ENCODE data around the gene UBAP1. TPM values are rescaled to one million over a fixed set of nuclear protein-coding genes. Genes with fewer than 3 reads are reported as not detected.
A peak's percentile ranks its signal among the peaks of the same experiment; 100 is the strongest.

Gene UBAP1
- total and polyA plus RNA-seq, 2 experiments from 2014 or later: 17.4 to 20.7 TPM

- ATAC-seq: no peak
- Histone ChIP-seq H3K4me1 (ENCODE audit: insufficient read depth) (no peaks in the 10 kb centered on the region; the same call in 1 of the 2 replicates), H3F3A (replicated peaks; ENCODE audit: low read depth) (no peaks in the 10 kb centered on the region), H2AFZ (0 out of 2 replicates have a peak overlapping the region, but pooled peaks have one; percentile 57), H3K36me3 (ENCODE audit: insufficient read depth) (no peaks in the 10 kb centered on the region), H3K27me3 (ENCODE audit: insufficient read depth) (no peaks in the 10 kb centered on the region), H3K4me2 (no peak overlapping the region), H4K20me1 (replicated peaks; ENCODE audit: insufficient read depth) (no peaks in the 10 kb centered on the region; the same call in 1 of the 2 replicates), H3K79me2 (replicated peaks; ENCODE audit: insufficient read depth) (no peaks in the 10 kb centered on the region), H3K9me2 (ENCODE audit: insufficient read depth) (no peaks in the 10 kb centered on the region), H3K27ac (ENCODE audit: low read depth) (no peak overlapping the region), H3K4me3 (no peak overlapping the region)
- no peak for TF ChIP-seq ZNF114 (CRISPR knock-in tag; IDR thresholded peaks at IDR 0.05)
- no peak for TF ChIP-seq REST (IDR thresholded peaks at IDR 0.05; ENCODE audit: unreplicated experiment)
- TF ChIP-seq ZNF462 (CRISPR knock-in tag; IDR thresholded peaks at IDR 0.05): no peak
- no peak for TF ChIP-seq STAT1 (IDR thresholded peaks at IDR 0.05; ENCODE audit: unreplicated experiment)
- no peak for TF ChIP-seq POLR2AphosphoS5 (IDR thresholded peaks at IDR 0.05; ENCODE audit: low read depth)
- no peak for TF ChIP-seq CREB1 (CRISPR knock-in tag; IDR thresholded peaks at IDR 0.05; ENCODE audit: low read depth)
- TF ChIP-seq EZH2 (IDR thresholded peaks at IDR 0.05; ENCODE audit: low read depth, unreplicated experiment): no peak
- TF ChIP-seq CTCF (conservative IDR thresholded peaks at IDR 0.05; ENCODE audit: low read depth in 2 of 2): no peak
- no peak for TF ChIP-seq EZH2phosphoT487 (IDR thresholded peaks at IDR 0.05; ENCODE audit: unreplicated experiment)
- no peak for TF ChIP-seq JUNB (IDR thresholded peaks at IDR 0.05; ENCODE audit: unreplicated experiment)
- TF ChIP-seq ZNF331 (CRISPR knock-in tag; IDR thresholded peaks at IDR 0.05; ENCODE audit: low read depth): no peak
- no peak for TF ChIP-seq NANOG (IDR thresholded peaks at IDR 0.05; ENCODE audit: borderline replicate concordance)
- no peak for TF ChIP-seq ETS1 (IDR thresholded peaks at IDR 0.05)
- H3K27ac Mint-ChIP-seq: no peak overlapping the region
- no peak overlapping the region for H3K4me3 Mint-ChIP-seq
- H3K36me3 Mint-ChIP-seq (ENCODE audit: low read depth): no peaks in the 10 kb centered on the region
- DNase-seq (ENCODE audit: low spot score): no peak
- H3K4me1 Mint-ChIP-seq: peaks cover 7% of the 10 kb centered on the region; the same call in 2 of the 3 replicates
- no peaks in the 10 kb centered on the region for H3K27me3 Mint-ChIP-seq (ENCODE audit: insufficient read depth, low read depth, poor library complexity)
- H3K9me3 Mint-ChIP-seq: no peaks in the 10 kb centered on the region
Measured at GRCh38 chr9:34158362-34158869, 20.4 kb upstream of the UBAP1 start.
